Measurements from ENCODE around the gene CNTNAP5. TPM values are rescaled to one million over a fixed set of nuclear protein-coding genes. Genes with fewer than 3 reads are reported as not detected.

The CNTNAP5 gene
- total RNA-seq, 3 donors from 2014 or later (not counting 1 experiment from before 2014, with no cell fraction given), result not detected

DNA sequence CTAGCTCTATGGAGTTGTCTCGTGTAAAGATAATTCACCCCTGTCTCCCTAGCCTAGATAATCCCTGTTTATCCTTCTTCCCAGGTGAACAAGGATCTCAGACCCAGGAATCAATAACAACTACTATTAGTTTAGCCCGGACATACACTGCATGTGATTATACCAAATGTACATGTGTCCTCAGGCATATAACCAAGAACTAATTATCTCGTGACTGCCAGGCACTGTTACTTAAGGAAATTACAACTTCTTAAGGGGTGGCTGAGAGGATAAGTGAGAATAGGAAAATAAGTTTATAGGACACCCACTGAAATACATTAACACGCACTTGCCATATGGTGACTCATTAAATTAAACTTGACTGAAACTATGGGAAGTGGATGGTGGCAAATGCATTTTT, 126.6 kb downstream of the CNTNAP5 start:
- Histone ChIP-seq H3K9me3 (ENCODE audit: control insufficient read depth, insufficient read depth, low read length) (peaks cover 8% of the 10 kb centered on the region), H3K27me3 (ENCODE audit: control insufficient read depth, insufficient read depth, low read length) (no peaks in the 10 kb centered on the region), H3K36me3 (ENCODE audit: control insufficient read depth, insufficient read depth, low read length) (no peaks in the 10 kb centered on the region), H3K4me1 (ENCODE audit: control insufficient read depth, insufficient read depth, low read length) (no peaks in the 10 kb centered on the region), H3K4me3 (ENCODE audit: low read length) (no peak overlapping the region), H3K27ac (ENCODE audit: low read length) (no peak overlapping the region)
- Mint-ChIP-seq H3K9me3 (peaks cover 9 to 10% of the 10 kb centered on the region in 2 donors), H3K27ac (no peak overlapping the region), H3K27me3 (ENCODE audit: low read depth in 2 of 2) (no peaks in the 10 kb centered on the region), H3K4me3 (no peak overlapping the region), H3K36me3 (no peaks in the 10 kb centered on the region), H3K4me1 (no peaks in the 10 kb centered on the region)
- TF ChIP-seq, protein P1, sequence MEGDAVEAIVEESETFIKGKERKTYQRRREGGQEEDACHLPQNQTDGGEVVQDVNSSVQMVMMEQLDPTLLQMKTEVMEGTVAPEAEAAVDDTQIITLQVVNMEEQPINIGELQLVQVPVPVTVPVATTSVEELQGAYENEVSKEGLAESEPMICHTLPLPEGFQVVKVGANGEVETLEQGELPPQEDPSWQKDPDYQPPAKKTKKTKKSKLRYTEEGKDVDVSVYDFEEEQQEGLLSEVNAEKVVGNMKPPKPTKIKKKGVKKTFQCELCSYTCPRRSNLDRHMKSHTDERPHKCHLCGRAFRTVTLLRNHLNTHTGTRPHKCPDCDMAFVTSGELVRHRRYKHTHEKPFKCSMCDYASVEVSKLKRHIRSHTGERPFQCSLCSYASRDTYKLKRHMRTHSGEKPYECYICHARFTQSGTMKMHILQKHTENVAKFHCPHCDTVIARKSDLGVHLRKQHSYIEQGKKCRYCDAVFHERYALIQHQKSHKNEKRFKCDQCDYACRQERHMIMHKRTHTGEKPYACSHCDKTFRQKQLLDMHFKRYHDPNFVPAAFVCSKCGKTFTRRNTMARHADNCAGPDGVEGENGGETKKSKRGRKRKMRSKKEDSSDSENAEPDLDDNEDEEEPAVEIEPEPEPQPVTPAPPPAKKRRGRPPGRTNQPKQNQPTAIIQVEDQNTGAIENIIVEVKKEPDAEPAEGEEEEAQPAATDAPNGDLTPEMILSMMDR (IDR thresholded peaks at IDR 0.05), result no peak
- ATAC-seq (no peak), DNase-seq (no peak)
- whole genome bisulfite sequencing (ENCODE audit: insufficient coverage), result 88% methylated on average over 4 of the region's 4 CpGs
- intact Hi-C loops (cut with micrococcal nuclease), result no loop called here

DNA sequence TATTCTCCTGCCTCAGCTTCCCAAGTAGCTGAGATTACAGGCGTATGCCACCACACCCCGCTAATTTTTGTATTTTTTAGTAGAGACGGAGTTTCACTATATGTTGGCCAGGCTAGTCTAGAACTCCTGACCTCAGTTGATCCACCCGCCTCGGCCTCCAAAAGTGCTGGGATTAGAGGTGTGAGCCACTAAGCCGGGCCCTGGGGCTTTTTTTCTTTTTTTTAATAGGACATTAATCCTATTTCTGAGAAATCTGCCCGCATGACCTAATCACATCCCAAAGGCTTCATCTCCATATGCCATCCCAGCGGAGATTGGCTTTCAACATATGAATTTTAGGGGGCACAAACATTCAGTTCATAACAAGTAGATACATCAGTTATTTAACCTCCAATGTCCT, 128.6 kb downstream of the CNTNAP5 start:
- Histone ChIP-seq H3K36me3 (ENCODE audit: control insufficient read depth, insufficient read depth, low read length) (no peaks in the 10 kb centered on the region), H3K4me3 (ENCODE audit: low read length) (no peak overlapping the region), H3K9me3 (ENCODE audit: control insufficient read depth, insufficient read depth, low read length) (peaks cover 4% of the 10 kb centered on the region), H3K4me1 (ENCODE audit: control insufficient read depth, insufficient read depth, low read length) (no peaks in the 10 kb centered on the region), H3K27ac (ENCODE audit: low read length) (no peak overlapping the region), H3K27me3 (ENCODE audit: control insufficient read depth, insufficient read depth, low read length) (no peaks in the 10 kb centered on the region)
- Mint-ChIP-seq H3K27ac (no peak overlapping the region), H3K27me3 (ENCODE audit: low read depth in 2 of 2) (no peaks in the 10 kb centered on the region), H3K4me1 (no peaks in the 10 kb centered on the region), H3K9me3 (peaks cover 6 to 8% of the 10 kb centered on the region in 2 donors), H3K36me3 (no peaks in the 10 kb centered on the region), H3K4me3 (no peak overlapping the region)
- intact Hi-C loops (cut with micrococcal nuclease), result no loop called here
- 88% methylated on average over 8 of the region's 8 CpGs for WGBS (ENCODE audit: insufficient coverage)
- DNase-seq (no peak), ATAC-seq (no peak)
- TF ChIP-seq, protein P1 (IDR thresholded peaks at IDR 0.05), result no peak

DNA sequence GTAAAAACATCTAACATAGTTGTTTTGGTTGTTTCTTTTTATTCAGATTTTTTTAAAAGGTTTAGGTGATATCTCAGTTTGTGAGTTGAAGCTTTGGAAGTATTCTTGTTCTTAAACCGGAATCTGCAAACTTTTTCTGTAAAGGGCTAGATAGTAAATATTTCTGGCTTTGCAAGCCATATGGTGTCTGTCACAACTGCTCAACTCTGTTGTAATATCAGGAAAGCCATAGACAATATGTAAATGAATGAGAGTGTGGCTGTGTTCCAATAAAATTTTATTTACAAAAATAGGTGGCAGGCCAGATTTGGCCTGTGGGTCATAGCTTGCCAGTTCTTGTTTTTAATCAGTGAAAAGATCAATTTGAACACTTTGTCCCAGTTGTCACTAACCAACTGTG, 134.1 kb downstream of the CNTNAP5 start:
- H3K36me3 ChIP-seq (ENCODE audit: control insufficient read depth, insufficient read depth, low read length), result no peaks in the 10 kb centered on the region
- Mint-ChIP-seq H3K27ac (no peak overlapping the region), H3K36me3 (no peaks in the 10 kb centered on the region), H3K9me3 (peaks cover 6 to 10% of the 10 kb centered on the region in 2 donors), H3K4me3 (no peak overlapping the region), H3K4me1 (no peaks in the 10 kb centered on the region), H3K27me3 (ENCODE audit: low read depth in 2 of 2) (no peaks in the 10 kb centered on the region)
- ATAC-seq, result no peak
- intact Hi-C loops (cut with micrococcal nuclease), result no loop called here
- peaks cover 4% of the 10 kb centered on the region for H3K9me3 ChIP-seq (ENCODE audit: control insufficient read depth, insufficient read depth, low read length)
- no peaks in the 10 kb centered on the region for H3K4me1 ChIP-seq (ENCODE audit: control insufficient read depth, insufficient read depth, low read length)
- no peak overlapping the region for H3K27ac ChIP-seq (ENCODE audit: low read length)
- TF ChIP-seq, protein P1 (IDR thresholded peaks at IDR 0.05), result no peak
- 100% methylated on average over 1 of the region's 1 CpG for WGBS (ENCODE audit: insufficient coverage)
- H3K27me3 ChIP-seq (ENCODE audit: control insufficient read depth, insufficient read depth, low read length), result no peaks in the 10 kb centered on the region
- no peak for DNase-seq
- no peak overlapping the region for H3K4me3 ChIP-seq (ENCODE audit: low read length)

DNA sequence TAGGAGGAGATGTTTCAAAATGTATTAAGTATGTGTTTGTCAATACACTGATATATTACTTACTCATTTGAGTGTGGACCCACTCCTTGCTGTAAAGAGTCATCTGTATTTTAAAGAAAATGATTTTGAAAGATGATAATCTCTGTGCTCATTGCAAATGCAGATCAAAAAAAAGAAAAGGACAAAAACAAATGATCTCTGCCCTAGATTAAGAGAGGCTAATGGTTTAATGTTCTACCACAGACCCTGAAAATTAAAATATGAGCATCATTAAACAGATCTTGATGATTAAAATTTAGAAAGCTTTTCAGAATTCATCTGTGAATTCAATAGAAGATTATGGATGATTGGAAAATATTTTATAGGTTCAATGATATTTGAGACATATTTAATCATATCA, 136.5 kb downstream of the CNTNAP5 start:
- Histone ChIP-seq H3K4me3 (ENCODE audit: low read length) (no peak overlapping the region), H3K36me3 (ENCODE audit: control insufficient read depth, insufficient read depth, low read length) (no peaks in the 10 kb centered on the region), H3K9me3 (ENCODE audit: control insufficient read depth, insufficient read depth, low read length) (no peaks in the 10 kb centered on the region), H3K27ac (ENCODE audit: low read length) (no peak overlapping the region), H3K27me3 (ENCODE audit: control insufficient read depth, insufficient read depth, low read length) (no peaks in the 10 kb centered on the region), H3K4me1 (ENCODE audit: control insufficient read depth, insufficient read depth, low read length) (no peaks in the 10 kb centered on the region)
- H3K9me3 Mint-ChIP-seq, result peaks cover 3 to 10% of the 10 kb centered on the region in 2 donors
- H3K27ac Mint-ChIP-seq, result no peak overlapping the region
- DNase-seq, result no peak
- TF ChIP-seq, protein P1 (IDR thresholded peaks at IDR 0.05), result no peak
- H3K4me3 Mint-ChIP-seq, result no peak overlapping the region
- no peak for ATAC-seq
- intact Hi-C loops (cut with micrococcal nuclease), result no loop called here
- H3K36me3 Mint-ChIP-seq, result no peaks in the 10 kb centered on the region
- no peaks in the 10 kb centered on the region for H3K27me3 Mint-ChIP-seq (ENCODE audit: low read depth in 2 of 2)
- no peaks in the 10 kb centered on the region for H3K4me1 Mint-ChIP-seq

Data from natural killer cell (primary cell).